T47D (cell line): ENCODE measurements around the gene BARX2.

Source experiments
- DNase-seq, 2 experiments: peaks; one replicate each; pipeline versions ENCODE4 v3.0.0 to v3.0.0-alpha.2; 2011 to 2012; ENCODE audit warnings: low read depth in 1 of 2, low spot score in 1 of 2
- JUND ChIP-seq: IDR thresholded peaks from 2 replicates; pipeline ENCODE4 v1.6.1; 2012; ENCODE audit warnings: low read depth
- in situ Hi-C: cut with HindIII; loops from 2 replicates; pipeline ENCODE4 v1.10.0; 2016; ENCODE audit warnings: low sequenced_read_pairs, low pct_unique_long_range_greater_than_20kb

BARX2 gene

DNA sequence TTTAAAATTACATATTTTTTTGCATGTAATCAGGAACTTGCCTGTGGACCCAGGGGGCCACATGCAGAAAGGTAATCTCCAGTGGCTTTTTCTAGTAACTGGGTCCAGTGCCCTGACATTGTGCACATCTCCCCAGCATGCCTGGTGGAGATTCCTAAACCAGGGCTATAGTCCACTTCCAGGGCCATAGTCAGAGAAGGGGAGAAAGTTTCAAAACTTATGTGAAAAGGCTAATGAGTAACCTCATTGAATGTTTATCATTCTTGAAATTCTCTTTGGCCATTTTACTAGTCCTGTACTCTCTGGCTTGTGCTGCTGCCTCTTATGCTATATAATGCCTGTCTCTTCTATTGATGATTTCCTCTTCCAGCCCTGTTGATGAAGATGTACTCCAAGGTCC is 47.8 kb downstream of the BARX2 start:
- DNase-seq = no peak
- in situ Hi-C loops = no loop called here
- TF ChIP-seq JUND = no peak

DNA sequence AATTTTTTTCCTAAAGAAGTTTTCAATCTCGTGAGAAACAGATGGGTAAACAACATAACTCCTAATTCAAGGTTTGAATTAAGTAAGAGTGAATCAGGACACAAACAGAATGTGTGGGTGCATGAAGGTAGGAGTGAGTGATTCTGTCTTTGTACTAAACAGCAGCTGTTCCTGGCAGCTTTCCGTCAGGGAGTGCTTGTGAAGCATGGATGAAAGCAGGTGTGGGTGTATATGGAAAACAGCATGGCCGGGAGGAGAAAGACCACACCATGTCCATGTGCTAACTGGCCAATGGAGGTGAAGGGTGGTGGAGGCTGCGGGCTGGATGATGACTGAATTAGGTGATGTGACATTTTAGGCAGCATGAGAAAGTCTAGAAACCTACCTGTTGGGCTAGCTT is 49.6 kb downstream of the BARX2 start:
- no peak for TF ChIP-seq JUND
- no peak for DNase-seq
- in situ Hi-C loops = no loop called here

DNA sequence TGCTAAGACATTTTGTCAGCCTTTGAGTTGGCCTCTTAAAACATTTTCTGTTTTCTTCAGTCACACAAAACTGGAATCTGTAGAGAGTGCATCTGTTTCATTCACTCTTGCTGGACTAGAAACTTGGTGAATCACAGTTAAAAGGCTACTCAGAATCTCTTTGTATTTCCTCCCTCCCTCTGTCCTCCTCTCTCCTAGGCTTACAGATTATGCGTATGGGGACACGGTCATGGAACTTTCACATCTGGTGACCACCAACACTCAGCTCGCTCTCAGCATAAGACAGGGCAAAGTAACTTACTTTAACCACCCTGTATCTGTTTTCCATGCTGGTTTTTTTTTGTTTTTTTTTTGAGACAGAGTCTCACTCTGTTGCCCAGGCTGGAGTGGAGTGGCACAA is 50.4 kb downstream of the BARX2 start:
- in situ Hi-C loops = no loop called here
- no peak for TF ChIP-seq JUND
- DNase-seq = no peak

DNA sequence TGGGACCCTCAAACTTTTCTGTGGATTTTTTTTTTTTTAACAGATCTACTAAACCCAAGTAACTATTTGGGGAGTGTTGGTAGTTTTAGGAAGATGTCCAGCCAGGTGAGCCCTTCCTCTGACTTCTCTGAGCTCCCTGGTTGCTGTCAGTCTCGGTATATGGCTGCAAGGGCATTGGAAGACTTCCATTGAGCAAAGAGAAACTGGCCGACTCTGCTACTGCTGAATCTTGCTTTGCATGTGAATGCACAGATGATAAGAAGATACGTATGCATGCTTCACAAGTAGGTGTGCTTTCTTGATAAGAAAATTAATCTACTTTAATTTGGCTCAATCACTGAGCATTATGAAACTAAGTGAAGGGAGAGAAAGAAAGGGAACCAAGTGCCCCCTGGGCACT is 51.1 kb downstream of the BARX2 start:
- in situ Hi-C loops = no loop called here
- TF ChIP-seq JUND = no peak
- no peak for DNase-seq

DNA sequence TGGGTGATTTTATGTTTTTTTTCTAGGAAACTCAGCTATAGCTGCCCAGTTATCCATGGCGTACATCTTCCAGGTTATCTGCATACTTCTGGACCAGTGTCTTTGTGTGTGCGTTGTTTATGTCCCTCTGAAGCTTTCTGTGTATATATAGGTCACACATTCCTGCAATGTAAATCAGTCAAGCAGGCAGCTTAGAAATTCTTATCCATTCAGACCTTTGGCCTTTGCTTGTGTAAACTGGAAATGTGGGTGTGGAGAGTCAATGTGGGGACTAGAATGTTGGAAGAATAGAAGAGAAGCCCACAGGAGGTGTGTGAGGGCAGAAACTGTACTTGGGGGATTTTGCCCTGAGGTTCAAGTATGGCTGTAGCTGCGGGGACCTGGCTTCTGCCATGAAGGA is 51.7 kb downstream of the BARX2 start:
- no peak for TF ChIP-seq JUND

DNA sequence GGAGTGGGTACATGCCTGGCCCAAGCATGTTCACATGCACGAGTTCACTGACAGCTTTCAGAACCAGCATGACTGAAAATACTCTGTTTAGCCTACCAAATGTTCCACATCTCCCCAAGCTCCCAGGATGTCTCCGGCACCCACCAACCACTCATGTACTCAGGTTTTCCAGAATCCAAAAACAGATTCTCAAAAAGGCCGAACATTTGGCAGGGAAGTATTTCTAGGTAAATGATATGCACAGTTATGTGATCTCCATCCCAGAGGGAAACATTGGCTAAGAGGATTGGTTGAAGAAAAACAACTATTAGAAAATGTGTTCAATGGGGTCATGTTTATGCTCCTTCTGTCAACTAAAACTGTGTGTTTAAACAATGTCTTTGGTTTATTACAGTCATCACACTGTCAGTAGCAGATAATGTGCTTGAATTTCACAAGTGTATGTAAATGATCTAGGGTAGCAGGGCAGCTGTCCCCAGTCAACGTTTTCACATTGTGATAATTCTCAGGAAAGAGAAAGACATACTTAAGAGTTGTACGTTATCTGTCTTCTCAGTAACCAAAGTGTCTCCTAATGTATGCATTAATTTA is 52.3 kb downstream of the BARX2 start:
- DNase-seq = no peak
- in situ Hi-C loops = no loop called here
- no peak for TF ChIP-seq JUND

More for the DNA sequence above, 51.7 kb downstream of the BARX2 start:
- DNase-seq = no peak
- in situ Hi-C loops = no loop called here

DNA sequence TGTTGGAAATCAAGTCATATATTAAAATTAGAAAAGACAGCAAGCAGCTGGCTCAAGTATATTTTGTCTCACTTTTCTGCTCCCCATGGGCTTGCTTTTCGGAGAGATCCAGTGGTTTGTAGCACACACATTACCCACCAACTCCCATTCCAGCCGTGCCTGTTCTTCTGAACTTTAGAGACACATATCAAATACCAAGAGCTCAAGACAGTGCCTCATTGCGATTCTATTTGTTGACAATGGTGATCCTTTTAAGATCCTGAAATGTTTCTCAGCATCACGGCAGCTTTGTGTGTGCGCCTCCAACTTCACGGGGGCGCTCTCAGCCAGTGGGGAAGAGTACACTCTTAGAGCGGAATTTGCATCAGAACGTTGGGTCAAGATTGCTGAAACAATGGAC is 52.9 kb downstream of the BARX2 start:
- DNase-seq = no peak
- in situ Hi-C loops = no loop called here
- no peak for TF ChIP-seq JUND

DNA sequence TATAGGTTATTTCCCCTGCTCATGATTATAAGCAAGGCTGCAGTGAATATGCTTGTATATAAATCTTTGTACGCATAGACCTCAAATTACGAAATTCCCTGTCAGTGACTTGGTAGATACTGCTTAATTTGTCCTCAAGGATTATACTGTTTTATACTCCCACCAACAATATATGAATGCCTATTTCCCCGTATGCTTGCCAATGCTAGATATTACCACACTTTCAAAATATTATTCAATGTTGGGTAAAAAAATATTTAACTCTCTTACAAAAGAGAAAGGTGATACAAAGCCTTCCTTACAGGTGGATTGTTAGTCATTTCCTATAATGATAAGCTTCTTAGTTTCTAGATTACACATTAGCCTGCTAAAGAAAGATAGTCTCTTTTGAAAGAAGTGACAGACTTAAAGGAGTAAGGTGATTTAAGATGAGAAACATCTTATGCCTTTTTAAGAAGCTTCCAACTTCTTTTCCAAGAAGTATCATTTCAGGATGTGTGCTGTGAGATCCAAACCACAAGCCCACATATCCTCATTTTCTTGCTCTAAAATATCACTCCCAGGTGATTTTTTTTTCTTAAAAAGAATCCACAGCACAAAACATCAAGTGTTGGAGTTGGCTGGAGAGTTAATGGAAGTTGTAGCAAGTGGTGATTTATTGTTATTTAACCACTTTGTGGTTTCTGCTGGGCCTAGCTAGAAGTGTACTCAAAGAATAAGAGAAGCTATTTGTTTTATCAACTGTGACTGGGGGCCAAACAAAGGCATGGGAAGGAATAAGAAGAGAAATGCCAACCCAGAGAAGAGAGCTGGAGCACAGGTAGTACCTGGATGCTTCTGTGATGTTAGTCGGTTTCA is 59.2 kb downstream of the BARX2 start:
- DNase-seq = peak in 1 of 2 experiments; percentile 32
- in situ Hi-C loops = no loop called here
- TF ChIP-seq JUND = no peak

DNA sequence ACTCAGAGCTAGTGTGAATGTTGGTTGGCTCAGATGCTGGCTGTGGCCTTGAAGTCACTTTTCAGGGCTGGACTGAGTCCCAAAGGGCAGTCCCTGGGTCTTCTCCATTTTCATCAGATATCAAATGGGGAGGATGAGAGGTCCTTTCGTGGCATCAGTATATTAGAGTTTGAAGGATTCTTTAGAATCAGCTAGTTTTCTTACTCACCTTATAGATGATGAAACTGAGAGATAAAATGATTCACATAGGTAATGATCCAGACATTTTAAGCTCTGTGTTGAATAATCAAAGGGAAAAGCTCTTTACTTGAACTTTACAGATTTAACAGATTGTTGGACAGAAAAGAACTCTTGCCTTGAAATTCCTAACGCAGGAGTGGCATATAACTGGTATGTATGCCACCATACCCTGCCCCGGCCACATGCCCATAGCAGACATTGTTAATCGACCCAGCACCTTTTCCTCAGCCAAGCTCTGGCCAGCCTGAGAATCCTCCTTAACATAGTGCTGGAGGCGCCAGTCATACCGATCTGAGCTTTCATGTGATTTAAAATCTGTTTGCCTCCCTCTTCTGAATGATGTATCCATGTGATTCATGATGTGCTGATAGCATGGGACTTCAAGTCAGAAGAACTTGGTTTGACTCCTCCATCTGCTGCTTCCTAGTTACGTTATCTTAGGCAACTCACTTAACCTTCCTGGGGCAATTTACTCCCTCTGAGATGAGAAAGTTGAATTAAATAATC is 60.0 kb downstream of the BARX2 start:
- no peak for DNase-seq
- no peak for TF ChIP-seq JUND
- in situ Hi-C loops = no loop called here

DNA sequence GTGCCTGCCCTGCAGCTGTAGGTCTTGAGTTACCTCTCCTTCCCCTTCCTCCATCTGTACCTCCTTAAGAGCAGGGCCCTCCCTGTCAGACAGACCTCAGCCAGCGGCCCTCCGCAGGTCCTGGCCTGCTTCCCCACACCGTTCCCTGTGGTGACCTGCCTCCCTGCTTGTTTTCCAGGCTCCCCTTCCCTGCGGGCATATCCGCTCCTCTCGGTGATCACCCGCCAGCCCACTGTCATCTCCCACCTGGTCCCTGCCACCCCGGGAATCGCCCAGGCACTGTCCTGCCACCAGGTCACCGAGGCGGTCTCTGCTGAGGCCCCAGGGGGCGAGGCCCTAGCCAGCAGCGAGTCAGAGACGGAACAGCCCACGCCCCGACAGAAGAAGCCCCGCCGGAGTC is 60.9 kb downstream of the BARX2 start:
- TF ChIP-seq JUND = no peak
- DNase-seq = no peak
- in situ Hi-C loops = no loop called here

DNA sequence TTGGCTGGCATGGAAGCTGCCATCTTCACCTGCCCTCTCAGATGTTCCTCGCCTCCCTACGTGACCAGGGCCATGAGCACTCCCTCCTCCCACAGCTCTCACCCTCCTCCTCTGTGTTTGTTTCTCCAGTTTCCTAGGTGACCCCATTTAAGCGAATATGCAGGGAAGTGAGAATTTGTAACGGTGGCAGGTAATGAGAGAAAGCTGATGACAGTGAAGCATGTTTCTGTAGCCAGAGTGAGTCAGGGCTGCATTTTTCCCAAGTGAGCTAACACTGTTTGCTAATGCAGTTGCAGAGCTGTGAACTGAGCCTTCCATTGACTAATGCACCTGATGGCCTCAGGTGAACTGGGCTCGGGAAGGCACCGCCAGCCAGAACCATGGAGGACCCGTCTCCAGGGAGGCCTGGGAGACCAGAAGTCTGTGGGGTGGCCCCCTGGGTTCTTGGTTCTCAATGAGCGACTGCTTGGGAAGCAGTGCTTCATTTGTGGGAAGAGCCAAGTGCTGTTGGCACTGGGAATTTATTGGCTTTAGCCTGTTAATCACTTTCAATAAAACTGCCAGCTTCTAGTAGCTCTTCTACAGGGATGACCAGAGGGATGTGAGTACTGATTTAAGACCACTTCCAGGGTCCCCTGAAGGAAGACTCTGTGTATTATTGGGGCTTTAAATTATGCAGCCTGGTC is 64.5 kb downstream of the BARX2 start:
- in situ Hi-C loops = no loop called here
- peak; percentile 43; the same call in 1 of the 2 replicates for TF ChIP-seq JUND
- peak; percentile 85 to 94 for DNase-seq

DNA sequence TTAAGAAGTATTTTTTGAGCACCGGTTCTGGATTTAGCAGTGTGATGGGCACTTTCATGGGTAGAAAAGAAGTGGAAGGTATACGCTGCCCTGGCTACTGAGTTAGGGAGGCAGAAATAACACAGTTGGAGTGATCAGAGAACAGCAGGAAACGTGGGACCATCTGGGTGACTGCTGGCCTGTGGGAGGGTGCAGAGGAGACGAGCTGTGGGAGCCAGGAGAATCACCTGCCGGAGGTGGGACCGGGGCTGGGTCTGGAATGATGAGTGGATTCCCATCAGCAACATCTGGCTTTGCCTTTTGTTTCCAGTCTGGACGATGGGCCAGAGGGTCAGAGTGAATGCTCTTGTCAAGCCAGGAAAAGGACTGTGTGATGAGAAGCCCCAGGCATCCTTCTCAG is 66.5 kb downstream of the BARX2 start:
- in situ Hi-C loops = no loop called here
- no peak for DNase-seq
- no peak for TF ChIP-seq JUND
